Measurements from ENCODE around the gene TMEM63C.

TMEM63C gene

GRCh38 chr14:77199590-77199989 is 18.0 kb downstream of the TMEM63C start:
- TF ChIP-seq ZBTB7A (IDR thresholded peaks at IDR 0.05; ENCODE audit: low read depth) (no peak), EP300 (IDR thresholded peaks at IDR 0.05; ENCODE audit: borderline replicate concordance) (no peak), TAF1 (IDR thresholded peaks at IDR 0.05; ENCODE audit: low read depth) (no peak), YY1 (IDR thresholded peaks at IDR 0.05; ENCODE audit: low read depth) (no peak), NFIC (IDR thresholded peaks at IDR 0.05) (no peak), CREB1 (IDR thresholded peaks at IDR 0.05; ENCODE audit: low read depth) (no peak), CEBPB (IDR thresholded peaks at IDR 0.05) (no peak), MAX (IDR thresholded peaks at IDR 0.05) (no peak), EGR1 (IDR thresholded peaks at IDR 0.05) (no peak), FOXM1 (IDR thresholded peaks at IDR 0.05; ENCODE audit: borderline replicate concordance, low read depth) (no peak), RAD21 (IDR thresholded peaks at IDR 0.05; ENCODE audit: low read depth) (no peak), TCF12 (IDR thresholded peaks at IDR 0.05; ENCODE audit: low read depth) (no peak)
- TF ChIP-seq, protein P1, sequence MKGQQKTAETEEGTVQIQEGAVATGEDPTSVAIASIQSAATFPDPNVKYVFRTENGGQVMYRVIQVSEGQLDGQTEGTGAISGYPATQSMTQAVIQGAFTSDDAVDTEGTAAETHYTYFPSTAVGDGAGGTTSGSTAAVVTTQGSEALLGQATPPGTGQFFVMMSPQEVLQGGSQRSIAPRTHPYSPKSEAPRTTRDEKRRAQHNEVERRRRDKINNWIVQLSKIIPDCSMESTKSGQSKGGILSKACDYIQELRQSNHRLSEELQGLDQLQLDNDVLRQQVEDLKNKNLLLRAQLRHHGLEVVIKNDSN (IDR thresholded peaks at IDR 0.05), result no peak

DNA sequence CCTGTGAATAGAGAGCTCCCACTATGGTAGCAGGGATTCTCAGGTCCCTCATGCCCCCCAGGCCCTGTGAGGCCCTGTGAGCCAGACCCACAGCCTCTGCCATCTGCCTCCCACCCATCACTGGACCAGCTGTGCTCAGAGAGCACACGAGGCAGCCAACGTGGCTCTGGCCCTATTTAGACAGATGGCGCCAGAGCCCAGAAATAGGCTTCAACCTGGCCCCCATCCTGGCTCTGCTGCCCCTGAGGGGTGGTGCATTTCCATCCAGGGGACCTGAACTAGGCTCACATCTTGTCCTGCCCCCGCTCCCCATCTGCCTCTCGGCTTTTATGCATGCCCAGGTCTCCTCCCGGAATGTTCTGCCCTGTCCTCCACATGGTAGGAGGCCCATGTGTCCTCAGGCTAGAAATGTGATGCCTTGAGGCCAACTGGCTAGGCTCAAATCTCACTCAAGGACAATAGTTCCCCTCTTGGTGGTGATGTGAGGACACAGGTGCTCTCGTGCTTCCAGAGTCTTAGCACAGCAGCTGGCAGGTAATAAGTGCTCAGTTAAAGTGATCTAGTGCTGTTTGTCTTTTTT is 18.9 kb downstream of the TMEM63C start:
- TF ChIP-seq, protein P1 (IDR thresholded peaks at IDR 0.05), result no peak
- TF ChIP-seq YY1 (IDR thresholded peaks at IDR 0.05; ENCODE audit: low read depth), result no peak

DNA sequence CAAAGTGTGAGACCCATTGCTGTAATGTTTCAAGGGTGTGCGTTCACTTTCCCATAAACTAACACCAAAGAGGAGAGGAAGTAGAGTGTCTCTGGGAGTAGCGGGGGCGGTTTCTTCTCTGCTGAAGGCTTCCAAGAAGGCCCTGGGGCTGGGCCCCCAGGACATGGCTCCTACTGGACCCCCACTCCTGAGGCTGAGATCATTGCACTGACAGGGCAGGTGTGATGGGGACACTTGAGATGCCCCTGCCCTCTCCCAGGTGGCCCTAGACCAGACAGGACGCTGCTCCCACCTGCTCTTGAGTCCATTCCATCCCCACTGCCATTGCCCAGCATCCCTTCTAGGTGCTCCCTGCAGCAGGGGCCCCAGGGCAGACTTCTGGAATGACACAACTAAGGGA is 20.1 kb downstream of the TMEM63C start:
- TF ChIP-seq EGR1 (IDR thresholded peaks at IDR 0.05), result no peak
- no peak for TF ChIP-seq MAX (IDR thresholded peaks at IDR 0.05)
- no peak for TF ChIP-seq TAF1 (IDR thresholded peaks at IDR 0.05; ENCODE audit: low read depth)
- no peak for TF ChIP-seq TEAD4 (IDR thresholded peaks at IDR 0.05)
- TF ChIP-seq, protein P1 (IDR thresholded peaks at IDR 0.05), result no peak
- no peak for TF ChIP-seq RAD21 (IDR thresholded peaks at IDR 0.05; ENCODE audit: low read depth)
- TF ChIP-seq CREB1 (IDR thresholded peaks at IDR 0.05; ENCODE audit: low read depth), result no peak
- TF ChIP-seq NFIC (IDR thresholded peaks at IDR 0.05), result no peak

GRCh38 chr14:77203611-77204458 is 22.2 kb downstream of the TMEM63C start:
- TF ChIP-seq CEBPB (IDR thresholded peaks at IDR 0.05), result no peak
- TF ChIP-seq, protein P2, sequence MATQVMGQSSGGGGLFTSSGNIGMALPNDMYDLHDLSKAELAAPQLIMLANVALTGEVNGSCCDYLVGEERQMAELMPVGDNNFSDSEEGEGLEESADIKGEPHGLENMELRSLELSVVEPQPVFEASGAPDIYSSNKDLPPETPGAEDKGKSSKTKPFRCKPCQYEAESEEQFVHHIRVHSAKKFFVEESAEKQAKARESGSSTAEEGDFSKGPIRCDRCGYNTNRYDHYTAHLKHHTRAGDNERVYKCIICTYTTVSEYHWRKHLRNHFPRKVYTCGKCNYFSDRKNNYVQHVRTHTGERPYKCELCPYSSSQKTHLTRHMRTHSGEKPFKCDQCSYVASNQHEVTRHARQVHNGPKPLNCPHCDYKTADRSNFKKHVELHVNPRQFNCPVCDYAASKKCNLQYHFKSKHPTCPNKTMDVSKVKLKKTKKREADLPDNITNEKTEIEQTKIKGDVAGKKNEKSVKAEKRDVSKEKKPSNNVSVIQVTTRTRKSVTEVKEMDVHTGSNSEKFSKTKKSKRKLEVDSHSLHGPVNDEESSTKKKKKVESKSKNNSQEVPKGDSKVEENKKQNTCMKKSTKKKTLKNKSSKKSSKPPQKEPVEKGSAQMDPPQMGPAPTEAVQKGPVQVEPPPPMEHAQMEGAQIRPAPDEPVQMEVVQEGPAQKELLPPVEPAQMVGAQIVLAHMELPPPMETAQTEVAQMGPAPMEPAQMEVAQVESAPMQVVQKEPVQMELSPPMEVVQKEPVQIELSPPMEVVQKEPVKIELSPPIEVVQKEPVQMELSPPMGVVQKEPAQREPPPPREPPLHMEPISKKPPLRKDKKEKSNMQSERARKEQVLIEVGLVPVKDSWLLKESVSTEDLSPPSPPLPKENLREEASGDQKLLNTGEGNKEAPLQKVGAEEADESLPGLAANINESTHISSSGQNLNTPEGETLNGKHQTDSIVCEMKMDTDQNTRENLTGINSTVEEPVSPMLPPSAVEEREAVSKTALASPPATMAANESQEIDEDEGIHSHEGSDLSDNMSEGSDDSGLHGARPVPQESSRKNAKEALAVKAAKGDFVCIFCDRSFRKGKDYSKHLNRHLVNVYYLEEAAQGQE (IDR thresholded peaks at IDR 0.05; ENCODE audit: low read depth), result no peak
- no peak for TF ChIP-seq CREB1 (IDR thresholded peaks at IDR 0.05; ENCODE audit: low read depth)
- no peak for TF ChIP-seq TCF12 (IDR thresholded peaks at IDR 0.05; ENCODE audit: low read depth)
- no peak for TF ChIP-seq TEAD4 (IDR thresholded peaks at IDR 0.05)
- no peak for TF ChIP-seq EGR1 (IDR thresholded peaks at IDR 0.05)
- no peak for TF ChIP-seq MAX (IDR thresholded peaks at IDR 0.05)

GRCh38 chr14:77204459-77204771 is 22.8 kb downstream of the TMEM63C start:
- TF ChIP-seq EP300 (IDR thresholded peaks at IDR 0.05; ENCODE audit: borderline replicate concordance) (no peak), CEBPB (IDR thresholded peaks at IDR 0.05) (no peak), YY1 (IDR thresholded peaks at IDR 0.05; ENCODE audit: low read depth) (no peak), NFIC (IDR thresholded peaks at IDR 0.05) (no peak), TEAD4 (IDR thresholded peaks at IDR 0.05) (no peak), TCF12 (IDR thresholded peaks at IDR 0.05; ENCODE audit: low read depth) (no peak), RAD21 (IDR thresholded peaks at IDR 0.05; ENCODE audit: low read depth) (no peak), CREB1 (IDR thresholded peaks at IDR 0.05; ENCODE audit: low read depth) (no peak), MAX (IDR thresholded peaks at IDR 0.05) (no peak), ZBTB7A (IDR thresholded peaks at IDR 0.05; ENCODE audit: low read depth) (no peak), EGR1 (IDR thresholded peaks at IDR 0.05) (no peak)
- TF ChIP-seq, protein P1 (IDR thresholded peaks at IDR 0.05), result no peak
- TF ChIP-seq, protein P2 (IDR thresholded peaks at IDR 0.05; ENCODE audit: low read depth), result no peak
